SK-N-SH (cell line): ENCODE data around the gene RSAD2.

Experiments used
- GATA2 ChIP-seq: sonication (generic); formaldehyde crosslinking; IDR thresholded peaks from 2 replicates; pipeline ENCODE4 v1.5.0; 2020; ENCODE audit warnings: mild to moderate bottlenecking, missing genetic modification reagents
- MEF2A ChIP-seq: IDR thresholded peaks from 2 replicates; pipeline ENCODE4 v1.4.0; 2012; ENCODE audit warnings: low read depth, borderline replicate concordance
- RXRA ChIP-seq: IDR thresholded peaks from 2 replicates; pipeline ENCODE4 v1.4.0; 2012; ENCODE audit warnings: low read depth, mild to moderate bottlenecking, borderline replicate concordance
- TAF1 ChIP-seq: IDR thresholded peaks from 2 replicates; pipeline ENCODE4 v1.6.1; 2012; ENCODE audit warnings: low read depth, mild to moderate bottlenecking, low read length, moderate library complexity, borderline replicate concordance
- TCF12 ChIP-seq: IDR thresholded peaks from 2 replicates; pipeline ENCODE4 v1.4.0; 2012
- YY1 ChIP-seq: IDR thresholded peaks from 2 replicates; pipeline ENCODE4 v1.4.0; 2012; ENCODE audit warnings: low read depth, mild to moderate bottlenecking
- TF ChIP-seq, protein P1 (sequence below): fragments of 200-600 bp; sonication (generic); IDR thresholded peaks from 2 replicates; pipeline ENCODE4 v1.6.1; 2017; ENCODE audit warnings: antibody characterized with exemption, mild to moderate bottlenecking, moderate library complexity

DNA sequence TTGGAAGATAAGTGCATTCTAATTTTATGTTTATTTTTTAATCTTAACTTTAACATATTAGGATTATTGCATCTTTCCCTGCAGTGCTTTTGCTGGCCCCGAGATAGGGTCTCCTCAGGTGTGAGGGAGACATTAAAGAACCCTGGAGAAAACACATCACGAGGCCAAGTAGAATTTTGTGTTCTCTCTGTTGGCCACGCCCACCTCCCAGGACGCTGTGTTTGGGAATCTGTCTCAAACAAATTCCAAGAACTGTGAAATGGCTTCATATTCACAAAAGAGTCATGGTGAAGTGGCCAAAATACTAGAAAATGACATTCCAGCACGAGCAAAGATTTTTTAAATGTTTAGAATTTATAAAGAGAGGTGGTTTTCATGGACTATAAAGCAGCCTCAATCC lies 67.0 kb downstream of the RSAD2 start:
- TF ChIP-seq YY1: no peak
- no peak for TF ChIP-seq TCF12
- no peak for TF ChIP-seq RXRA
- no peak for TF ChIP-seq GATA2
- TF ChIP-seq MEF2A: no peak
- TF ChIP-seq, protein P1, sequence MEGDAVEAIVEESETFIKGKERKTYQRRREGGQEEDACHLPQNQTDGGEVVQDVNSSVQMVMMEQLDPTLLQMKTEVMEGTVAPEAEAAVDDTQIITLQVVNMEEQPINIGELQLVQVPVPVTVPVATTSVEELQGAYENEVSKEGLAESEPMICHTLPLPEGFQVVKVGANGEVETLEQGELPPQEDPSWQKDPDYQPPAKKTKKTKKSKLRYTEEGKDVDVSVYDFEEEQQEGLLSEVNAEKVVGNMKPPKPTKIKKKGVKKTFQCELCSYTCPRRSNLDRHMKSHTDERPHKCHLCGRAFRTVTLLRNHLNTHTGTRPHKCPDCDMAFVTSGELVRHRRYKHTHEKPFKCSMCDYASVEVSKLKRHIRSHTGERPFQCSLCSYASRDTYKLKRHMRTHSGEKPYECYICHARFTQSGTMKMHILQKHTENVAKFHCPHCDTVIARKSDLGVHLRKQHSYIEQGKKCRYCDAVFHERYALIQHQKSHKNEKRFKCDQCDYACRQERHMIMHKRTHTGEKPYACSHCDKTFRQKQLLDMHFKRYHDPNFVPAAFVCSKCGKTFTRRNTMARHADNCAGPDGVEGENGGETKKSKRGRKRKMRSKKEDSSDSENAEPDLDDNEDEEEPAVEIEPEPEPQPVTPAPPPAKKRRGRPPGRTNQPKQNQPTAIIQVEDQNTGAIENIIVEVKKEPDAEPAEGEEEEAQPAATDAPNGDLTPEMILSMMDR: no peak
- no peak for TF ChIP-seq TAF1
